Caco-2 (cell line): ENCODE data around the gene TAS1R3. TPM values are rescaled to one million over a fixed set of nuclear protein-coding genes. Genes with fewer than 3 reads are reported as not detected.

Experiments
- BruUV-seq: library from RNA; stranded (reverse); fragments of 400-500 nt; replicated peaks from 2 replicates; lab custom pipeline; 2021; lab: Mats Ljungman, UMichigan
- CTCF ChIA-PET: fragments of 300-600 bp; sonication (Branson Sonifier 250); formaldehyde crosslinking; loops from one replicate; lab custom pipeline; 2022; ENCODE audit warnings: antibody characterized with exemption; lab: Charles Lee
- POLR2A ChIA-PET: fragments of 300-600 bp; sonication (Branson Sonifier 250); formaldehyde crosslinking; loops from one replicate; lab custom pipeline; 2022; ENCODE audit warnings: antibody characterized with exemption; lab: Charles Lee
- DNase-seq, 2 experiments: peaks; one replicate each; pipeline versions ENCODE4 v3.0.0 to v3.0.0-alpha.2; 2020 to 2022
- H3K27me3 ChIP-seq: replicated peaks from 2 replicates; pipeline ENCODE4 v1.6.0; 2011; ENCODE audit warnings: low read length; ENCODE audit not compliant: control insufficient read depth, insufficient read depth
- H3K36me3 ChIP-seq: 2 replicates; pipeline ENCODE4 v1.5.1; 2011; ENCODE audit warnings: low read length; ENCODE audit not compliant: control insufficient read depth, insufficient read depth
- H3K4me1 ChIP-seq: fragments of 250-450 bp; sonication (Bioruptor Pico); 2 replicates; pipeline ENCODE4 v1.5.1; 2020; ENCODE audit warnings: mild to moderate bottlenecking
- H3K4me3 ChIP-seq: 2 replicates; pipeline ENCODE4 v1.5.1; 2011; ENCODE audit warnings: low read depth, mild to moderate bottlenecking, control low read depth, low read length
- H3K9me3 ChIP-seq: fragments of 250-450 bp; sonication (Bioruptor Pico); 2 replicates; pipeline ENCODE4 v1.5.1; 2020; ENCODE audit warnings: mild to moderate bottlenecking, moderate library complexity
- H3K27ac Mint-ChIP-seq: one replicate; pipeline ENCODE4 v1.8.0; 2022; ENCODE audit warnings: mixed read lengths; ENCODE audit not compliant: unreplicated experiment
- H3K27me3 Mint-ChIP-seq: one replicate; pipeline ENCODE4 v1.8.0; 2022; ENCODE audit warnings: mixed read lengths; ENCODE audit not compliant: insufficient read depth, unreplicated experiment
- H3K36me3 Mint-ChIP-seq: one replicate; pipeline ENCODE4 v1.8.0; 2022; ENCODE audit warnings: mild to moderate bottlenecking, mixed read lengths; ENCODE audit not compliant: insufficient read depth, unreplicated experiment
- H3K4me1 Mint-ChIP-seq: one replicate; pipeline ENCODE4 v1.8.0; 2022; ENCODE audit warnings: low read depth, mixed read lengths; ENCODE audit not compliant: unreplicated experiment
- H3K4me3 Mint-ChIP-seq: one replicate; pipeline ENCODE4 v1.8.0; 2022; ENCODE audit warnings: mild to moderate bottlenecking, moderate library complexity, mixed read lengths; ENCODE audit not compliant: unreplicated experiment
- H3K9me3 Mint-ChIP-seq: one replicate; pipeline ENCODE4 v1.8.0; 2022; ENCODE audit warnings: mixed read lengths; ENCODE audit not compliant: unreplicated experiment
- CTCF ChIP-seq, 2 experiments: fragments of 200-600 bp in 1 of 2; IDR thresholded peaks; 1 replicate in 1 of 2; 2 replicates in 1 of 2; pipeline versions ENCODE4 v1.5.1 to v1.8.0; 2011 to 2022; ENCODE audit warnings: antibody characterized with exemption in 1 of 2, control low read depth in 1 of 2, inconsistent platforms in 1 of 2, low read depth in 1 of 2, low read length in 1 of 2, mild to moderate bottlenecking in 1 of 2, moderate library complexity in 1 of 2; ENCODE audit not compliant: insufficient read depth in 1 of 2, severe bottlenecking in 1 of 2, unreplicated experiment in 1 of 2
- intact Hi-C: fragments of 100-400 bp; cut with micrococcal nuclease; formaldehyde crosslinking; loops from one replicate; pipeline ENCODE4 v1.10.0; 2022; ENCODE audit not compliant: unreplicated experiment
- total RNA-seq: library from RNA; stranded (reverse); gene quantifications from 2 replicates; pipeline ENCODE4 v1.2.3, GENCODE V29; 2022

TAS1R3 gene
- total RNA-seq, 1 experiment from 2014 or later = 0.29 TPM

GRCh38 chr1:1327291-1327690 is 3.8 kb upstream of the TAS1R3 start:
- 0 out of 2 replicates have a peak, but pooled peaks cover 5% of the 10 kb centered on the region for H3K4me1 ChIP-seq
- no peak overlapping the region for H3K4me3 ChIP-seq
- Mint-ChIP-seq H3K9me3 (no peaks in the 10 kb centered on the region), H3K4me1 (peaks cover 7% of the 10 kb centered on the region), H3K36me3 (peaks cover 42% of the 10 kb centered on the region), H3K4me3 (no peak overlapping the region), H3K27me3 (no peaks in the 10 kb centered on the region), H3K27ac (no peak overlapping the region)
- intact Hi-C loops = no loop called here
- no TSS peak for BruUV-seq
- POLR2A ChIA-PET = no interaction called here
- H3K36me3 ChIP-seq = no peaks in the 10 kb centered on the region
- TF ChIP-seq CTCF (IDR thresholded peaks at IDR 0.05; ENCODE audit: insufficient read depth in 1 of 2, low read depth in 1 of 2, low read length in 1 of 2, severe bottlenecking in 1 of 2, unreplicated experiment in 1 of 2) = no peak
- CTCF ChIA-PET = no interaction called here
- DNase-seq = no peak
- H3K27me3 ChIP-seq = no peaks in the 10 kb centered on the region
- H3K9me3 ChIP-seq = no peaks in the 10 kb centered on the region

DNA sequence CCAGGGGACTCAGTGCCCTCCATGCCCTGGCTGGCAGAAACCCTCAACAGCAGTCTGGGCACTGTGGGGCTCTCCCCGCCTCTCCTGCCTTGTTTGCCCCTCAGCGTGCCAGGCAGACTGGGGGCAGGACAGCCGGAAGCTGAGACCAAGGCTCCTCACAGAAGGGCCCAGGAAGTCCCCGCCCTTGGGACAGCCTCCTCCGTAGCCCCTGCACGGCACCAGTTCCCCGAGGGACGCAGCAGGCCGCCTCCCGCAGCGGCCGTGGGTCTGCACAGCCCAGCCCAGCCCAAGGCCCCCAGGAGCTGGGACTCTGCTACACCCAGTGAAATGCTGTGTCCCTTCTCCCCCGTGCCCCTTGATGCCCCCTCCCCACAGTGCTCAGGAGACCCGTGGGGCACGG is 2.8 kb upstream of the TAS1R3 start:
- intact Hi-C loops = no loop called here
- Mint-ChIP-seq H3K36me3 (peaks cover 44% of the 10 kb centered on the region), H3K27ac (no peak overlapping the region), H3K9me3 (no peaks in the 10 kb centered on the region), H3K4me3 (no peak overlapping the region), H3K4me1 (peaks cover 6% of the 10 kb centered on the region), H3K27me3 (no peaks in the 10 kb centered on the region)
- no TSS peak for BruUV-seq
- no peak overlapping the region for H3K4me3 ChIP-seq
- ChIA-PET CTCF (no interaction called here), POLR2A (no interaction called here)
- 0 out of 2 replicates have a peak, but pooled peaks cover 5% of the 10 kb centered on the region for H3K4me1 ChIP-seq
- no peak for DNase-seq
- TF ChIP-seq CTCF (IDR thresholded peaks at IDR 0.05; ENCODE audit: insufficient read depth in 1 of 2, low read depth in 1 of 2, low read length in 1 of 2, severe bottlenecking in 1 of 2, unreplicated experiment in 1 of 2) = no peak
- no peaks in the 10 kb centered on the region for H3K36me3 ChIP-seq
- H3K9me3 ChIP-seq = no peaks in the 10 kb centered on the region
- no peaks in the 10 kb centered on the region for H3K27me3 ChIP-seq

DNA sequence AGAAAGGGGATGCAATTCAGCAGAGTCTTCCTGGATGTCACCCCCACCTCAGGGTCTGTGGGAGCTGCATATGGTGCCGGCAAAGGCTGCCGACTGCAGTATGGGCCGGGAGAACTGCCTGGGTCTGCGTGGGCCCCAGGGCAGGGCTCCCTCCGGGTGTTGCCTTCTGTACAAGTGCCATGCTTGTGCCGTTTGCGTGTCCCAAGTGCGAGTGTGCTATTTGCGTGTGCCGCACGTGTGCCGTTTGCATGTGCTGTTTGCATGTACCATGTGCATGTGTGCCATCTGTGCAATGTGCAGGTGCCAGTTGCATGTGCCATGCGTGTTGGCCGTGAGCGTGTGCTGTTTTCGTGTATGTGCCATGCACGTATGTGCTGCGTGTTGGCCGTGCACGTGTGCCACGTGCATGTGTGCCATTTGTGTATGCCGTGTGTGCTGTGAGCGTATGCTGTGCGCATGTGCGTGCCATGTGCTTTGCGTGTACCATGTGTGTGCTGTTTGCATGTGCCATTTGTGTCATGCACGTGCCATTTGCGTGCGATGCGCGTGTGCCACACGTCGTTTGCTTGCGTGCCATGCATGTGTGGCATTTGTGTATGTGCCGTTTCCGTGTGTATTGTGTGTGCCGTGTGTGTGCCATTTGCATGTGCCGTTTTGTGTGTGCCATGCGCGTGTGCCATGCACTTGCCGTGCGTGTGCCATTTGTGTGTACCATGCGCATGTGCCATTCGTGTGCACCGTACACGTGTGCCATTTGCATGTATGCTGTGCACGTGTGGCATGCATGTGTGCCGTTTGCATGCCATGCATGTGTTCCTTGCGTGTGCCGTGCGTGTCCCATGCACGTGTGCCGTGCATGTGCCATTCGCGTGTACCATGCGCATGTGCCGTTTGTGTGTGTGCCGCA is 1.5 kb upstream of the TAS1R3 start:
- no peaks in the 10 kb centered on the region for H3K36me3 ChIP-seq
- ChIA-PET CTCF (no interaction called here), POLR2A (no interaction called here)
- Mint-ChIP-seq H3K9me3 (no peaks in the 10 kb centered on the region), H3K4me3 (no peak overlapping the region), H3K27ac (no peak overlapping the region), H3K36me3 (peaks cover 51% of the 10 kb centered on the region), H3K27me3 (no peaks in the 10 kb centered on the region), H3K4me1 (no peaks in the 10 kb centered on the region)
- intact Hi-C loops = no loop called here
- no TSS peak for BruUV-seq
- 0 out of 2 replicates have a peak, but pooled peaks cover 5% of the 10 kb centered on the region for H3K4me1 ChIP-seq
- H3K27me3 ChIP-seq = no peaks in the 10 kb centered on the region
- no peak for TF ChIP-seq CTCF (IDR thresholded peaks at IDR 0.05; ENCODE audit: insufficient read depth in 1 of 2, low read depth in 1 of 2, low read length in 1 of 2, severe bottlenecking in 1 of 2, unreplicated experiment in 1 of 2)
- no peak overlapping the region for H3K4me3 ChIP-seq
- H3K9me3 ChIP-seq = no peaks in the 10 kb centered on the region
- DNase-seq = no peak
